H1 (cell line): ENCODE measurements around the gene PIGU. TPM values are rescaled to one million over a fixed set of nuclear protein-coding genes. Genes with fewer than 3 reads are reported as not detected.

ENCODE experiments used
- HDAC6 ChIP-seq: IDR thresholded peaks from one replicate; pipeline ENCODE4 v1.7.1; 2012; ENCODE audit warnings: low read depth, mild to moderate bottlenecking, inconsistent platforms, low read length, moderate library complexity
- SIN3A ChIP-seq, 2 experiments: IDR thresholded peaks in 1 of 2; conservative IDR thresholded peaks in 1 of 2; 2 replicates each; pipeline ENCODE4 v1.6.1; 2011 to 2012; ENCODE audit warnings: low read length in 2 of 2, improper control_type of control experiment in 1 of 2, low read depth in 1 of 2, mild to moderate bottlenecking in 1 of 2
- TAF1 ChIP-seq: IDR thresholded peaks from 2 replicates; pipeline ENCODE4 v1.6.1; 2011; ENCODE audit warnings: mild to moderate bottlenecking, low read depth, low read length
- polyA plus RNA-seq, 7 experiments: library from polyadenylated mRNA; depleted of rRNA in 3 of 7; stranded (reverse) in 5 of 7; unstranded in 2 of 7; fragments of >200 nt in 5 of 7; fragments of 200-250 nt in 2 of 7; gene quantifications; 1 replicate in 5 of 7; 2 replicates in 1 of 7; 4 replicates in 1 of 7; pipeline versions ENCODE4 v1.2.1 to v1.2.3, GENCODE V29; 2011 to 2013; ENCODE audit warnings: missing spikeins in 2 of 7, mixed read lengths in 2 of 7
- total RNA-seq: library from RNA; stranded (reverse); fragmentation: NEBNext Ultra II Directional; extraction: Animal tissue kit (Norgen Biotek cat#: 25700); gene quantifications from 2 replicates; pipeline ENCODE4 v1.2.1, GENCODE V29; 2021

PIGU gene
- total and polyA plus RNA-seq, 2 of the 8 experiments (the other 6 are each of a cell fraction or from before 2014, with no cell fraction given) = 28.3 to 117 TPM

DNA sequence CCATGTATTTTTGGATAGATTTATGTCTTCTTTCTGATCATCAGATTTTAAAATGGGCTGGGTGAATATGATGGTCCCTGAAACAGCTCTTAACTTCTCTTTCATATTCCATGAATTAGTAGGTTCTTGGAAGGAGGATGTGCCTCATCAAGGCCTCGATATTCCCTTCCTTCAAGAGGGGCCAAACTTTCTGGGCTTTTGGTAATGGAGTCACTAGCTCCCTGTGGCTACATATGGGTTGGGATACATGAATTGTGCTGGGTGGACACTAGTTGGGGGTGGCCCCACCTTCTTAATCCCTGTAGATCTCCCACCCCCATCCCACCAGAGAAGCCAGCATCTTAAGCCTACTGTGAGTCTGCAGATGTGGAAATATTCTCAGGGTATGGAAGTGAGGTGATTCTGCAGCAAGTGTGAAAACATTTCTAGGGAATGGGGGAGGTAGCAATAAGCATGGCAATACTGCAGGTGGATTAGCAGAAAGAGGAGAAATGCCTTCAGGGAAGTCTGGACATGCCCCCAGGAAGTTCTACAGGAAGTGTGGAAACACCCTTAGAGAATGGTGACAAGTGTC is 29.5 kb upstream of the PIGU start (continued):
- TF ChIP-seq SIN3A (conservative IDR thresholded peaks at IDR 0.05 in 1 of 2, IDR thresholded peaks at IDR 0.05 in 1 of 2; ENCODE audit: low read depth in 1 of 2, low read length in 2 of 2) = no peak
- no peak for TF ChIP-seq HDAC6
- TF ChIP-seq TAF1 = no peak
- TF ChIP-seq, all 59 proteins: peak for 0
